Right lung (tissue), 5 donors: ENCODE results near the gene ENG. TPM values are rescaled to one million over a fixed set of nuclear protein-coding genes. Genes with fewer than 3 reads are reported as not detected.
A peak's percentile ranks its signal among the peaks of the same experiment; 100 is the strongest.

ENCODE experiments used
- DNase-seq, 2 donors: peaks; one replicate each; pipeline ENCODE4 v3.0.0-alpha.2; 2013
- polyA plus RNA-seq, 5 donors: library from polyadenylated mRNA; unstranded; fragments of 120-200 nt; gene quantifications; one replicate each; pipeline versions ENCODE4 v1.2.1 to v1.2.3, GENCODE V29; 2013; ENCODE audit warnings: inconsistent platforms in 1 of 5, low replicate concordance in 1 of 5; ENCODE audit not compliant: insufficient read length in 5 of 5, insufficient read depth in 1 of 5

The ENG gene
- polyA plus RNA-seq, 5 donors, result 61.2 to 124 (median 74.6) TPM

DNA sequence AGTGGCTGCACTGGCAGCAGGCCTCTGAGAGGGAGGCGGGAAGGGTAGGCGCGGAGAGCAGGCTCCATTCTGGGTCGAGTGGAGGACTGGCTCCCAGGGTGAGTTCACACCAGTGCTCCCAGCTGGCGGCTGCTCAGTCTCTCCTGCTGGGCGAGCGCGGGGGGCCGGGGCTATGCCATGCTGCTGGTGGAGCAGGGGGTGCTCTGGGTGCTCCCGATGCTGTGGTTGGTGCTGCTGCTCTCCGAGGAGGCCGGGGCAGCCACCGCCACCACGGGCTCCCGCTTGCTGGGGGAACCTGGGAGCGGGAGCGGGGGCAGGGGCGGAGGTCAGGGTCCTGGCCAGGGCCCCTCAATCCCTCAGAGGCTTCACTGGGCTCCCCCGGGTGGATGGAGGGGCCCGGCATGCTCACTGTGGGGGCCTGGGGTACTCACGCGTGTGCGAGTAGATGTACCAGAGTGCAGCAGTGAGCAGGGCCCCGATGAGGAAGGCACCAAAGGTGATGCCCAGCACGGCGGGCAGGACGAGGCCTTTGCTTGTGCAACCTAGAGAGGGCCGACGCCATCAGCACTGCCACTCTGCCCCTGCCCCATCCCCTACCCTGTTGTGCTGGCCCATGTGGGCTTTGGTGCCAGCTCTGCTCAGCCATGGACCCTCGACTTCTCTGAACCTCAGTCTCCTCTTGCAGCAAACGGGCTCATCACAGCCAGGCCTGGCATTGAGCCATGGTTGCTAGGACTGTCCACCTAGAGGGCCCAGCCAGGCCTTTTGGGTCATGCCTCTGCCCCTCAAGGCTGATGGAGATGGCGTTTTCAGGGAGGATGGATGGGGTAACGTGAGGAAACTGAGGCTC lies 38.7 kb downstream of the ENG start:
- DNase-seq, result no peak

- DNase-seq, result no peak
These were observed 39.6 kb downstream of the ENG start for GRCh38 chr9:127814619-127815511.

DNA sequence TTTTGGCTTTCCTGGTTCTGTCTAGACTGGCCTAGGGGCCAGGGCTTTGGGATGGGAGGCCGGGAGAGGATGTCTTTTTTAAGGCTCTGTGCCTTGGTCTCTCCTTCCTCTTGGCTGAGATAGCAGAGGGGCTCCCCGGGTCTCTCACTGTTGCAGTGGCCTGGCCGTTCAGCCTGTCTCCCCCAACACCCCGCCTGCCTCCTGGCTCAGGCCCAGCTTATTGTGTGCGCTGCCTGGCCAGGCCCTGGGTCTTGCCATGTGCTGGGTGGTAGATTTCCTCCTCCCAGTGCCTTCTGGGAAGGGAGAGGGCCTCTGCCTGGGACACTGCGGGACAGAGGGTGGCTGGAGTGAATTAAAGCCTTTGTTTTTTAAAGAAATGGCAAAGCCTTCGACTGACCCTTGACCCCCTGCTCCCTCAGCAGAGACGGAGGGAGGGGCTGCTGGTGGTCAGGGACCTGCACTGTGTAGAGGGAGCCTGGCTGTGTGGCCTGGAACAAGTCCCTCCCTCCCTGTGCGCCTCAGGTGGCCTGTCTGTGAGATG lies 40.7 kb downstream of the ENG start:
- DNase-seq, result no peak

DNA sequence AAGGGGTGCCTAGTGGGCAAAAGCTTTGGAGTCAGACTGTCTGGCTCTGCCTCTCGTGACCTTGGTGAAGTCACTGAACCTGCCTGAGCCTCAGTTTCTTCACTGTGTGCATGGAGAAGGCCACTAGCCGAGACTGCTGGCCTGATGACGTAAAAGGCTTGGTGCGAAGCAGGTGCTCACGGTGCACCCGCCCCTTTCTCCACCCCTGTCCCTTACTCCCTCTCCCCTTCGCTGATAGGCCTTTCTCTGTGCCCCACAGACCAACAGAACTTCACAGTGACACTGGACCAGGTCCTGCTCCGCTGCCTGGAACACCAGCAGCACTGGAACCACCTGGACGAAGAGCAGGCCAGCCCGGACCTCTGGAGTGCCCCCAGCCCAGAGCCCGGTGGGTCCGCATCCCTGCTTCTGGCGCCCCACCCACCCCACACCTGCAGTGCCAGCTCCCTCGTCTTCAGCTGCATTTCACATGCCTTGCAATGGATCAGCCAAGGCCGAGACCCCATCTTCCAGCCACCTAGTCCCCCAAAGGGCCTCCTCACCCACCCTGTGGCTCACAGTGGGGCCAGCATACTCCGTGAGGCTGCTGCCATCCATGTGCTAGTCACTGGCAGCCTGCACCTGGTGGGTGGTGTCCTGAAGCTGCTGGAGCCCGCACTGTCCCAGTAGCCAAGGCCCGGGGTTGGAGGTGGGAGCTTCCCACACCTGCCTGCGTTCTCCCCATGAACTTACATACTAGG lies 41.4 kb downstream of the ENG start:
- no peak for DNase-seq

DNA sequence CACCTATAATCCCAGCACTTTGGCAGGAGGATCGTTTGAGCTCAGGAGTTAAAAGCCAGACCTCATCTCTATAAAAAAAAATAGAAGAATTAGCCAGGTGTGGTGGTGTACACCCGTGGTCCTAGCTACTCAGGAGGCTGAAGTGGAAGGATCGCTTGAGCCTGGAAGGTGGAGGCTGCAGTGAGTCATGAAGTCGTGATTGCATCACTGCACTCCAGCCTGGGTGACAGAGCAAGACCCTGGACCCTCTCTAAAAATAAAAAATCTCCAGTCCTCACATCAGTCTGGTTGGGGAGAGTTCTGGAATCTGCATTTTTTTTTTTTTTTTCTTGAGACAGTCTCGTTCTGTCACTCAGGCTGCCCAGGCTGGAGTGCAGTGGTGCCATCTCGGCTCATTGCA lies 42.4 kb downstream of the ENG start:
- no peak for DNase-seq

DNA sequence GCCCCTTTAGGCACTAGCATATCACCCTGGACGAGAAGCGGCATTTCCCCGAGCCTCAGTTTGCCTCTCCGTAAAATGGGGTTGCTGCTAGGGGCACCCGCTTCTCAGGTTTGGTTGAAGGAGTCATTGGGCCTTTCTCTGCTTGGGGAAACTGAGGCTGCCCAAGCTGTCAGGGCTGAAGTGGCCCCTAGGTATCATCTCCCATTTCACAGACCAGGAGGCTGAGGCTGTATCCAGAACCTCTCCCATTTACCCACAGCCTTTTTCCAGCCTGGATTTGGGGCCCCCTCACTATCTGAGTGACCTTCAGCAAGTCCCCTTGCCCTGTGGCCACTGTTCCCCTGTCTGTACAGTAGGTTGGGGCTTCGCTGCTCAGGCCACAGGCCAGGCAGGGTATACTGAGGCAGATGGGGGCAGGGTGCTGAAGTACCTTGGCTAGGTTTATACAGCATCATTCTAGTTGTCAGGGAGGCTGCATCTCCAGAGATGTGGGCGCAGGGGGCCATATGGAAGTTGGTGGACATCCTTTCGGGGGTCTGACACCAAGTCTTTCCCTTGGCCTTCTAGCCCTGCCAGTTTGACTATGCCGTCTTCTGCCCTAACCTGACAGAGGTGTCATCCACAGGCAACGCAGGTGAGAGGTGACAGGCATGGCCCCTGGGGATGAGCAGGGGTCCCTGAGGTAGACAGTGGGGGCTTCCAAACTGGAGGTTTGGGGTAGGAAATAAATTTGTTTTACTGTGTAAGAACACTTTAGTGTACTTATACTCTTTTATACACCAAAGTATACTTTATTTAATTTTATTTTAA lies 43.9 kb downstream of the ENG start:
- no peak for DNase-seq

DNA sequence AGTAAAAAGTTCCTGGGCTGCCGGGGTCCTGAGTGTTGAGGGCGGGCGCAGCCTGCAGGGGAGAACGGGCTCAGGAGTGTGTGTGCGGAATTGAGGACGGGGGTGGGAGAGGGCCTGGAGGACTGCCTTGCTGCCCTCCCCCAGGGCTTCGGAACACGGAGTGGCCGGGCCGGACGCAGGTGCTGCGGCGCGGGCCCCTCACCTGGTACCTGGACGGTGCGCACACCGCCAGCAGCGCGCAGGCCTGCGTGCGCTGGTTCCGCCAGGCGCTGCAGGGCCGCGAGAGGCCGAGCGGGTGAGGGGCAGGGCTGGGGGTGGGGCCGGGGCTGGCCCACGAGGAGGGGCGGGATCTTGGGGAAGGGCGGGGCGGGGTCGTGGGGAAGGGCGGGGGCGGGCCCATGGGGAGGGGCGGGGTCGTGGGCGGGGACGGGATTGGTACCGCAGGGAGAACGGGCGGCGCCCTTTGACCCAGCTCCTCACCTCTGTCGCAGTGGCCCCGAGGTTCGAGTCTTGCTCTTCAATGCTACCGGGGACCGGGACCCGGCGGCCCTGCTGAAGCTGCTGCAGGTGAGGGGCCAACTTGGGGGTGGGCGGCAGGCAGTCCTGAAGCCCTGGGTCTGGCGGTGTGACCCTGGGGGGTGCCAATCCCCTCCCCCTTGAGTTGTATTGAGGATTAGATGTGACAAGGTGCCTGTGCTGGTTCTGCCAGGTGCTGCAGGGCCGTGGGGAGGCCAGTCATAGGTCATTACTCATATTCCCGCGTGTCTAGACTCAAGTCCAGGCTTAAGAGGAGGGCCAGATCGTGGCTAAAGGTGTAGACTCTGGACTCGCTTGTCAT lies 44.7 kb downstream of the ENG start:
- no peak for DNase-seq

GRCh38 chr9:127809002-127809539 lies 45.4 kb downstream of the ENG start:
- no peak for DNase-seq

- no peak for DNase-seq
These were observed 46.0 kb downstream of the ENG start for GRCh38 chr9:127808347-127809001.

GRCh38 chr9:127806871-127807270 lies 47.6 kb downstream of the ENG start:
- DNase-seq, result no peak

DNA sequence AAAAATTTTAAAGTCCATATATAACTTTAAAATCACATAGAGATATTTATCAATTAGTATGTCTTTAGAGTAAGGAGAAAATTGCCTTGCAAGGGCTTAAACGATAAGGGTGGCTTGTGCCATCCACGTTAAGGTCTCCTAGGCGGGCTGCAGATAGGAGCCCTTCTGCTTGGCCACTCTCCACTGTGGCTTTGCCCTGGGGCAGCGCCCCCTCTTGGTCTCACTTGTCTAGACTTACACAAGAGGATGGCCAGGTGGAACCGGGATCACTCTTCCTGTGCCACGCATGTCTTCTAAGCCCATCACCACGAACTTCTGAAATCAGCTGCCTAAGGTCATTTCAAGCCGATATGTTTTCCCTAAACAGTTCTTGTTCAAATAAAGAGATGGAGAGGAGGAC lies 48.8 kb downstream of the ENG start:
- DNase-seq, result no peak

DNA sequence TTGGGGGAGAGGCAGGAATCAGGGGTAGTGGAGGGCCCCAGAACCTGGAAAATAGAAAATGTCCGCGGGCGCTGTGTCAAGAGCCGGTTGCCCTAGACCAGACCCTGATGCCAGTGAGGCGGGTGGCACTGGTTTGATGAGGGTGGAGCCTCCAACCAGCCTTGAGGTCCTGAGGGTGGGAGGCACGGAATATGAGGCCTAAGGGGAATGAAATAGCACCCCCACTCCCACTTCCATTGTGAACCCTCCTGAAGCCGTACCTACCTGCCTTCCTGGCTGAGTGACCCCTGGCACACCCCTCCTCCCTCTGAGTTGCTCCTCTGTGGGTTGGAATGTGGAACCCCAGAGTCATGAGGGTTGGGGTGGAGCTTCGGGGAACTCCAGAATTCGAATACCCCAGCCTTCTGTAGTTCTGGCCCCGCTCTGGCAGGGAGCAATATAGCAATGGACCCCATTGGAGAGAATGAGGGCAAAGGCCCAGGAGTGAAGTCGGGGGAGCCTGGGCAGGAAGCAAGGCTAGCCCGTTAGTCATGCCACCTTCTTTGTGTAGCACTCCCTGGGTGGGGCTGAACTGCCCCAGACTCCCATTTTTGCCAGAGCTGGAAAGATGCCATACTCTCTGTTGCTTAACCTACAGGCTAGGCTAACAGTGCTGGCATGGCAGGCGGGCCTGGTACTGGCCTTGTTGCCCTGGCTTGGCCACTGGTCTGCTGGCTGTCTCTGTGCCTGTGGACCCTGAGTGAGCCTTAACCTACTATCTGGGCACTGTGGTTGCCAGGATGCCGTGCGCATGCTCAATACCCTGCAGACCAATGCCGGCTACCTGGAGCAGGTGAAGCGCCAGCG lies 50.7 kb downstream of the ENG start:
- no peak for DNase-seq

GRCh38 chr9:127802576-127803443 lies 51.6 kb downstream of the ENG start, which contains the start of gene FPGS:
Gene FPGS, plus strand, starts transcription at chr9:127802882. Its CDS starts 43 bp downstream, at chr9:127802925.
- DNase-seq, result peak; percentile 87 to 90

- peak in 1 of 2 donors; percentile 66 for DNase-seq
These were observed 52.4 kb downstream of the ENG start for GRCh38 chr9:127801955-127802575.

GRCh38 chr9:127796852-127797370 lies 57.5 kb downstream of the ENG start:
- no peak for DNase-seq

DNA sequence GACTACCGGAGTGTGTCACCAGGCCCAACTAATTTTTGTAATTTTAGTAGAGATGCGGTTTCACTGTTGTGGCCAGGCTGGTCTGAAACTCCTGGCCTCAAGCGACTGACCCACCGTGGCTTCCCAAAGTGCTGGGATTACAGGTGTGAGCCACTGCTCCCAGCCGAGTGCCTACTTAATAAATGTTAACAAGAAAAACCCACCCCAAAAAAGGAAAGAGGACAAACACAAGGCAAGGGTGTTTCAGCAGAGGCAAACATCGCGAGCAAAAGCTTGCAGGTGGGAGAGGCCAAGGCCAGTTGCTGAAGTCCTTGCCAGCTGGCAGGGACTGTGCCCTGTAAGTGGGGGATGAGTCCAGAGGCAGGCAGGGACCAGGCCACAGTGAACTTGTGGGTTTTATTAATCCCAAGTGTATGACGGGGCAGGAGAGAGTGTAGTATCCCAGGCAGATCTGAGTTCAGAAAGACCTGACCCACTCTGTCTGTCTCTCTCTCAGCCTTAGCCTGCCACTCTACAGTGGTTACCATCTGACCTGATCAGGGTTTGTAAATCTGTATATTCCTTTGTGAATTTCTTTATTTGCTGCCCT lies 58.1 kb downstream of the ENG start:
- DNase-seq, result no peak
